Stimulated activated CD4-positive, alpha-beta T cell treated with anti-CD3 and anti-CD28 coated beads, Interleukin-15, amount 100 ng/mL, for 24 hours (primary cell): Measurements from ENCODE around the gene ATXN1.

ENCODE experiments used
- DNase-seq: peaks from one replicate; pipeline ENCODE4 v3.0.0-alpha.2; 2020

Gene ATXN1

DNA sequence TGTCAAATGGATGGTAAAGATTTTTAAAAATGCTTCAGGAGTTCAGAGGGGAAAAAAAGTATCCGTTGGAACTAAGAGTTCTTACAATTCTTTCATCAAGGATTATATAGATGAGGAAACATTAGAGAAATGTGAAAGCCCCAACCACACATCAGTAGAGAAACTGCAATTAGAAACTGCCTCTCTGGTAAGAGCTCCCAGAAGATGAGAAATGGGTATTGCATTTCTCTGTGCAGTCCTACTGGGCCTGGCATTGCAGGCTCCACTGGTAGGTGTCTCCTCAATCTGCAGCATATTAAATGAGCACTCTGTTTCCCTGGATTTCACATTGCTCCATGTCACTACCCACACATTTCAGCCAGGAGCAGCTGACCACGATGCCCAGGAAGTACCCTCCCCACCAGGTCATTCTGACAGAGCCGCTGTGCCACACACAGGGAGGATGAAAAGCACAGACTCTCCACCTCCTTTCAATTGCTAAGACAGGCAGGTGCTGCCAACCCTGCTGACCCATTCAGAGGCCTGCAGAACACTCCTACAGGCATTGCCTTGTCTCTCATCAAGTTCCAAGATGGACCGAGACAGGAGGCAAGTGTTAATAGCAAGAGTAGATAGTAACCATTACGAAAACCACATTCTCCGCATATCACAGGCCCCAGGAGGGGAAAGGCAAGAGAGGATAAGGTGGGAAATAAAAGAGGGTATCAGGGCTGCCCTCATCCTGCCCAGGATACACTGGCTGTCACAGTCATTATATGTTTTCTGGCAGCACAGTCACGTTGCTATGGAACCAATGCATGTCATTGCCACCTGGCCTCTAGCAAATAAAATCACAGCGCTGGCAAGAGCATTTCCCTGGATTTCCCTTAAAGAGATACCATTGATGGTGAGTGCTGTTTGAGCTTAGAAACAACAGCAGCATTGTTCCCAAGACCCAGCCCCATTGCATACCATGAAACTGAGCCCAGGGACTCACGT lies 241.7 kb downstream of the ATXN1 start:
- DNase-seq = no peak

GRCh38 chr6:16518265-16518664 lies 243.0 kb downstream of the ATXN1 start:
- no peak for DNase-seq

DNA sequence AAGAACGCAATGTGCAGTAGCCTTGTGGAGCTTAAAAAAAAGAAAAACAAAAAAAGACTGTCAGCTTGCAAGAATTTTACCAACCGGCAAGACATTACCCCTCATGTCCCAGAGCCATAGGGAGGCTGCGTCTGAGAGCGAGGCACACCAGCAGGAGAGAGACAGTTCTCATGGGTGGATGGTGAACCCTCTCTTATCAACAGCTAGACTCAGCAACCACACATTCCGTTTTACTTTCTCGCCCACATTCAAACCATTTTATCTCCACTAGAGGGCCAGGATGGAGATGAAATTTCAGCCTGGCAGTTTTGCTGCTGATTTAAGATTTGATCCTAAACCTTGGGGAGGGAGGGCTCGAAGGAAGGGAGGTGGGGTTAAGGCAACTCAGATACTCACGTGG lies 247.0 kb downstream of the ATXN1 start:
- peak; percentile 24 for DNase-seq

DNA sequence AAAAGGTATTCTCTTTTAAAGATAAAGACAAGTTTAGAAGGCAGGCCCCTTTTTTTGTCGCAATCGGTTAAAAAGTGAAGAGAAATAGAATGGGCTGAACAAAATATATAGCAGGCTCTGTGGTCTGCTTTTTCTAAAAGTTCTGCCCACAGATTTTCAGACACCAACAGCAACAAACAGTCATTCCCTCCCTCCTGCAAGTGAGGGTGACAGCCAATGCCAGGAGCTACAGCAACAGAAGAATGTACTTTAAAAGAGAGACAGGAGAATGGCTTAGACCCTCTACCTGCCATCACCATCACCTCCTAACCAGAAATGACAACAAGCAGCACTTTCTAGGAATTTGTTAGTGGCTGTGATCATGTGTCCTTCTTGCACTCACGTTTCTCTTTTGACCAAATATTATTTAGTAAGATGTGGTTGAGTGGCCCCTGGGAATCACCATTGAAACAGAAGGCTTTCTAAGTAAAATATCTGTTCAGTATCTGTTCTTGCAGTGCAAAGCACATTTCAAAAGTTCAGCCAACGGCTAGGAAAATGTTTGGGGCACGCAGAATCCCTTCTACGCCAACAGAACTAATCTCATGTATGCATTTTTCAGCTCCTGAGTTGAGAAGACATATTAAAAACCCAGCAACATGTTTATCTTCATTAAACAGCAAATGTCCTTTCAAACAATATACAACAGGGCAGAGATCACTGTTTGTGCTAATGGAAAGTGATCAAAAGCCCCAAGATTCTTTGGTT lies 248.5 kb downstream of the ATXN1 start:
- DNase-seq = no peak

- DNase-seq = peak; percentile 47
Measured at GRCh38 chr6:16511723-16512489, 249.4 kb downstream of the ATXN1 start.

DNA sequence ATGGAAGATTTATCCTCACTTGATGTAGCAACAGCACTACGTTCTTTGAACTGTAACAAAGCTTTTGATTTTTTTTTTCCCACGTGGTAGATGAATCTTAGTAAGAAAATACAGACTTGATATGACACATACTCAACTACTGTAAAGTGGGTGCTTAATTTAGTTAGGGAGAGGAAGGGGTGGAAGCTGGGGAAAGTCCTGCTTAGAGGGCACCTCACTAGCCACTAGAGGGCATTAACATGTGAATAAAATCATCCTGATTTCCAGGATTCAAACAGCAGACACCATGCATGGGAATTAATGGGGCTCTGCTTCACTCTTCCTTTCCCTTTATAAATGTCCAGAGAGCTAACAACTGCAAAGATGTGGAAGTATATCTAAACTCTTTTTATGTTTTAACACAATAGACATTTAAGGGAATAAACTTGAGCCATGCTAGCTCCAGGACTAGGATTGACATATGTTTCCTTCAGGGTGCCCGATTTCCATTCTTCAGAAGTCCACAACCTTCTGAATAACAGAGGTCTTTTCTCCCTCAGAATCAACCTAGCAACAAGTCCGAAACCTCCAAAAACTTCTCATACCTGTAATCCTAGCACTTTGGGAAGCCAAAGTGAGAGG lies 250.1 kb downstream of the ATXN1 start:
- peak; percentile 25 for DNase-seq

- DNase-seq = no peak
Measured at GRCh38 chr6:16510245-16510644, 251.0 kb downstream of the ATXN1 start.

- DNase-seq = no peak
Measured at GRCh38 chr6:16508959-16509358, 252.3 kb downstream of the ATXN1 start.

DNA sequence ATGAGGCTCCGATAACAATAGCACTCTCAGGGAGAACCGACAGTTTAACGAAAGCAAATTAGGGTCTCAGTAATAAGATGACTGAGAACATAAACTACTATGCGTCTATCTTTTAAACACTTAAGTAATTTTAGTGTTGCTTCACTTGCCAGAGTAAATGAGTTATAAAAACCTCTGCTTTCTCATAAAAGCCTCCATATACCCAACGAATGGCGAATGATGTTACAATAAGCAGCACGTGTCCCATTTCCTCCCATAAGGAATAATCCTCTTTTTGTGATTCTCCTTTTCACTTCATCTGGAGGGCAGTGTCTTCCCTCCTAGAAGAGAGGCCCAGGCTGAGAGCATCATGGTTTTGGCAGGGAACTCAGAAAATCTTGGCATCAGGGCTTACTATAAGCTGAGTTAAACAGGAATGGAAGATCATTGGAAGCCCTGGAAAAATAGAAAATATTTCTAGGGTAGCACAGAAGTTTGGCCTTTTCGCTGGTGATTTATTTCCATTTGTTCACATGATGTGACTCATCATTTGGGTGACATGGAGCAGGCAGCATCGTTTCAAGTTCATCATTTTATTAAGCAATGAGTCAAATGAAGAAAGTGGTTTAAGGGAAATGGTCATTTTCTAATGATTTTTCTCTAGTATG lies 255.4 kb downstream of the ATXN1 start:
- DNase-seq = no peak

DNA sequence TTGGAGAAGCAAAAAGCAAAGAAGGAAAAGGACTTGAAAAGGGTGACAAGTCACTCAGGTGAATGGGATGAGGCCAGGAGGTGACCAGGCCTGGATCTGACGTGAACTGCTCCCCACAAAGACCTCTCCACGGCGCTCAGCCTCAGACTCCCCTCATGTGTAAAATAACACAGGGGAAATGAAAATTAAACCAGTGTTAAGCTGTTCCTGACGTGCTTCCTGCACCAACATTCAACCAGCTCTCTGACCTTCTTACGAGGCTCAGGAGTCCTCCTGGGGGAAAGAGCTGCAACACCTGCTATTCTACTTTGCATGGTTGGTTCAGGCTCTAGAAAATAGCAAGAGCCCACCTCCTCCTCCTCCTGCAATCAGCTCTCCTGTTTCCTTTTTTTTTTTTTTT lies 256.7 kb downstream of the ATXN1 start:
- no peak for DNase-seq

DNA sequence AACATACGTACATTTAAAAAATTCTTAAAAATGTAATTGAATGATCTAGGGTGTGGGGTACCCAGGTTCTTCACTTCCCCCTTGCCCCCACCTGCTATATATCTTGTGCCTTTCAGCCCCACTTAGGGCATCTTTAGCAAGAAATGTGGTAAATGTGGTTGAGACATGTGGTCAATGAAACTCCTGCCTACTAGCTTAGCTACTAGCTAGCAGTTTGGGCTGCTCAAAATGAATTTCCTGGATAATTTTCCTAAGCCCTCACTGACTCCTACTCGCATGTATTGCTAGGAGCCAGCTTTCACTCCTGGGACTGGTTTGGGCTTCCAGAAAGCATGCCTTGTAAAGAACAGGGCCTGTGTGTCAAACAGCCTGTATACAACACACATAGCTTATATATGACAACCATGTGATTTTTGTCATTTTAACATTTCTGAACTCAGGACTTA lies 257.3 kb downstream of the ATXN1 start:
- no peak for DNase-seq

GRCh38 chr6:16503241-16503775 lies 258.0 kb downstream of the ATXN1 start:
- DNase-seq = no peak

- DNase-seq = no peak
Measured at GRCh38 chr6:16498957-16499356, 262.3 kb downstream of the ATXN1 start.

DNA sequence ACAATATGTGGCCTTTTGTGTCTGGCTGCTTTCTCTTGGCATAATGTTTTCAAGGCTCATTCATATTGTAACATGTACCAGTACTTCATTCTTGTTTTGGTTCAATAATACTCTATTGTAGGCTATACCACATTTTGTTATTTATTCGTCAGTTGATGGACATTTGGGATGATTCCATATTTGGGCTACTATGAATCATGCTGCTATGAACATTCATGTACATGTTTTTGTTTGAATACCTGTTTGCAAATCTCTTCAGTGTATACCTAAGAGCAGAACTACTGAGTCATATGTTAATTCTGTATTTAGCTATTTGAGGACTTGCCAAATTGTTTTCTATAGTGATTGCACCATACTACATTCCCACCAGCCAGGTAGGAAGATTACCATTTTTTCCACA lies 263.0 kb downstream of the ATXN1 start:
- DNase-seq = no peak

- DNase-seq = no peak
Measured at GRCh38 chr6:16496991-16497801, 264.1 kb downstream of the ATXN1 start.

GRCh38 chr6:16496210-16496609 lies 265.1 kb downstream of the ATXN1 start:
- DNase-seq = no peak

- DNase-seq = no peak
Measured at GRCh38 chr6:16494793-16495192, 266.5 kb downstream of the ATXN1 start.

GRCh38 chr6:16493802-16494201 lies 267.5 kb downstream of the ATXN1 start:
- DNase-seq = no peak

- DNase-seq = no peak
Measured at GRCh38 chr6:16493112-16493511, 268.1 kb downstream of the ATXN1 start.

DNA sequence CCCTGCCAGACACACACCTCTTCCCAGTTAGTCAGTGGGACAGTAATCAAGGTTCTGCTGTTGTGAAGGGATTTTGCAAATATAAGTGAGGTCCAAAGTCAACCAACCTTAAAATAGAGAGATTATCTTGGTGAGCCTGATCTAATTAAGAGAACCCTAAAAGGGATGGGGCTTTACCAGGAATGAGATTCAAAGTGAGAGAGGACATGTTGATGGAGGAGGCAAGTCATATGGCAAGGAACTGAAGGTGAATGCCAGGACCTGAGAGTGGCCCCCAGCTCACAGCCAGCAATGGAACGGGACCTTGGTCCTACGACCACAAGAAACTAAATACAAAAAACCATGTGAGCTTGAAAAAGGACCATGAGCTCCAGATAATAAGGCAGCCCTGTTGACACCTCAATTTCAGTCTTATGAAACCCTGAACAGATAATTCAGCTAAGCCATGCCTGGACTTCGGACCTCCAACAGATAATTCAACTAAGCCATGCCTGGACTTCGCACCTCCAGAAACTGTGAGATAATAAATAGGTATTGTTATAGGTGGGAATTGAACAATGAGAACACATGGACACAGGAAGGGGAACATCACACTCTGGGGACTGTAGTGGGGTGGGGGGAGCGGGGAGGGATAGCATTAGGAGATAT lies 269.5 kb downstream of the ATXN1 start:
- DNase-seq = no peak
